ENCODE data around the gene C19orf25.
A peak's percentile ranks its signal among the peaks of the same experiment; 100 is the strongest.
"Not testable (repeated sequence)": the region's sequence is repeated elsewhere in the genome, so short reads cannot be mapped to it uniquely, and the experiment has no call there.

C19orf25 gene

DNA sequence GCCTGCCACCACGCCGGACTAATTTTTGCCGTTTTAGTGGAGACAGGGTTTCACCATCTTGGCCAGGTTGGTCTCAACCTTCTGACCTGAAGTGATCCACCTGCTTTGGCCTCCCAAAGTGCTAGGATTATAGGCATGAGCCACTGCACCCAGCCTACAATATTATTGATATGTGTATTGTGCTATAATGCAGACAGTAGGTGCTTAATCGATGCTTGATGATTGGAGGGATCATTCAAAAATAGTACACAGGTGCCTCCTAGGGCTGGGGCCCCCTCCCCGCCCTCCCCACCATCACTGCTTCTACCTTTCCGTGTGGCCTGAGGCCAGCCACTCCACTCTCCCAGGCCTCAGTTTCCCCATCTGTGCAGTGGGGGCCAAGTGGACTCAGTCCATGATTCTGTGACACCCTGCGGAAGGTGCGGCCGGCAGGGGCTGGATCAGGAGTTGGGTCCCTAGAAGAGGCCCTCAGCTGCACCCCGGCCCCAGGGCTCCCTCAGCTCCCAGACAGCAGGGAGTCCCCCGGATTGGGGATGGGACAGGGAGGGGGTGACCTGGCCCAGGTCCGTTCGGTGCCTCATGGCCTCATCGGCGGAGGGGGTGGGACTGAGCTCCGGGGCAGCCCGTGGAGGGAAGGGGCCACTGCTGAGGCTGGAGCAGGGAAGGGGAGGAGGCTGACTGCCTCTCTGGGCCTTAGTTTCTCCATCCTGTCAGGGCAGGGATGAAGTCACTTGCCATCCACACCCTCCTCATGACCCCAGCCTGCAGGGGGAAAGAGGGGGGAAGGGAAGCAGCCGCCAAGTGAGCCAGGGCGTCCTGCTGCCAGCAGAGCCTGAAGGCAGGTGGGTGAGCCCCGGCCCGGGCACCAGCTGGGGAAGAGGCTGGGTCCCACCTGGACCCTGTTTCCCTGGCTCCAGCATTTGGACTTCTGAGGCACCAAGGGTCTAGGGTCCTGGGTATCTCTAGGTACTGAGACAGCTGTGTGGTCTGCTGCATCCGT lies 32.6 kb upstream of the C19orf25 start:
- no peak for DNase-seq

- no peak for DNase-seq
Observed at GRCh38 chr19:1510807-1511206, 31.8 kb upstream of the C19orf25 start.

DNA sequence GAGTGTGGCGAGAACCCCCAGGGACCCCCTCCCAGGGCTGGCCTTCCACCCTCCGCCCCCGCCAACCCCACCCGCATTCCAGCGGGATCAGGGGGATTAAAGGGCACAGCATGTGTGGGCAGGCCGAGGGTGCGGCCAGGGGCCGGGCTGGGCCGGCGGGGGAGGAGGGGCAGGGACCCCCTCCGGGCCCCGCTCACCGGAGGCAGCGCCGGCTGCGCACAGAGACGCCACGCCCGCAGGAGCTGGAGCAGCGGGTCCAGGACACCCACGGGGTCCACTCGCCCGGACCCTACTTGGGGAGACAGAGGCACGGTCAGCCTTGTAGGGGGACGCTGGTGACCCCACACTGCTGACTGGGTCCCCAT lies 31.4 kb upstream of the C19orf25 start:
- no peak for DNase-seq

DNA sequence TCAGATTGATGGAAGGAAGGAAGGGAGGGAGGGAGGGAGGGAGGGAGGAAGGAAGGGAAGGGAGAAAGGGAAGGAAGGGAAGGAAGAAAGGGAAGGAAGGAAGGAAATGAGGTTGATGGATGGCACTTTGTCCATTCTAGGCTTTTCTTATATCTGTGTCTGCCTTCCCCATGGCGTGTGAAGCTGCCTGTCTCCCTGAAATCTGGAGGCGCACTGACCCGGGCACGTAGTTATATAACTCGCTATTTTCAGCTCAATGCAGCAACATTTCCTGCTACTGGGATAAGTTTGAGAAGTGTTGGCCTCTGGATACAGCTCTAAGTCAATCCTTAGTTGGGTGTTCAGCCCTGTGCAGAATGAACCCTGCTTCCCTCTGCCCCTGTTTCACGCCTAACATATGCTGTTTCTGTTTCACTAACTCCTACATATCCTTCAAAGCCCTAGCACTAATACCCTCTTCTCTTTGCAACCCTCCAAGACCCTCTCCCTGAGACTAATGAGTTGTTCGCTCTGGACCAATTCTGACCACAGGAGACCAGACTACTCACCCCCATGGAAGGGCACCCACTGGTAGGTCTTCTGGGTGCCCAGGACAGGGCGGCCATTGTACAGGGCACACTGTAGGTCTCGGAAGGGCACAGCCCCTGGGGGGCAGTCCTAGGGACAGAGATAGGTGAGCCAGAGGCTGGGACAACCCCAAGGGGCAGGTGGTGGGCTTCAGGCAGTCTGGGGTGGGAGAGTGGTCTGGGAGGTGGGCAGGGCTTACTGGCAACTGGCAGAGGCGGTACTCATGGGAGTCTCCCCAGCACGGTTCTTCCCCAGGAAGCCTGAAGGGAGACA lies 30.8 kb upstream of the C19orf25 start:
- DNase-seq, result no peak

DNA sequence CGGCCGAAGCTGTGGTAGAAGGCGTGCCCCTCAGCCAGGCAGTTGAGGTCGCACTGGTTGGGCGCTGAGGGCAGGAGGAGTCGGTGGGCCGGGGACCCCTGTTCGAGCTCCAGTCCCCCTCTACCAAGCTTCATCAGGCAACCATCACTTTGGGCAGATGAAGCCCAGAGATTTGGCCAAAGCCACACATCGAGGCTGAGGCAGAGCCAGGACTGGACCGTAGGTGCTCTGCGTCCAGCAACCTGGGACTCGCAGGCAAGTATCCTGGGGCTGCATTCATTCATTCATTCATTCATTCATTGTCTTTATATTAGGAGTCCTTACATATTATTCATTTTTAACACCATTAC lies 29.5 kb upstream of the C19orf25 start:
- DNase-seq, result no peak

DNA sequence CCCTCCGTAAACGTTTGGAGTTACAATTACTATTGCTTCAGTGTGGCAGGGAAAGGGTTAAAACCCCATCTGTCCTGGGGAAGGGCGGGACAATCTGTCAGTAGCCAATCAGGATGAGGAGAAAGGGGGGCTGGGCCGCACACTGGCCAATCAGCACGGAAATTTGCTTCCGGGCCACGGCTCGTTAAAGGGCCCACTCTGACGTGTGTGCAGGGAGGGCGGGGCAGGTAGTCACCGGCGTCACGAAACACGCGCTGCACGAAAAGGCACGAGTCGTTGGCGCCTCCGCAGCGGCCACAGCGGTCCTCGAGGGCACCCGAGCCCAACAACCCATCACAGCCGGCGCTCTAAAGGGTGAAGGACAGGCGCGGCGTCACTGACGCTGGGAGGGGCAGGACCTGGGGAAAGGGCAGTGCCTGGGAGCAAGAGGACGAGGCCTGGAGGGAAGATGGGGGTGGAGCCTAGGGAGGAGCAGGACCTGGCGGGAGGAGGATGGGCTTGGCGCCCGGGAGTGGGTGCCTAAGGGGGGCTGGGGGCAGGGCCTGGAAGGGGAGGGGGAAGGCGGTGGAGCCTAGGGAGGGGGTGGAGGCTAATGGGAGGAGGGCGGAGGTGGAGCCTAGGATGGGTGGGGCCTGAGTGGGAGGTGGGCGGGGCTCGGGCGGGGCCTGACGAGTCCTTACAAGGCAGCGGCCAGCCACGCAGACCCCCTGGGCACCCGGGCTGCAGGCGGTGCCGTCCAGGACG lies 28.9 kb upstream of the C19orf25 start:
- peak; percentile 96 for DNase-seq

GRCh38 chr19:1507192-1507660 lies 28.2 kb upstream of the C19orf25 start:
- no peak for DNase-seq

DNA sequence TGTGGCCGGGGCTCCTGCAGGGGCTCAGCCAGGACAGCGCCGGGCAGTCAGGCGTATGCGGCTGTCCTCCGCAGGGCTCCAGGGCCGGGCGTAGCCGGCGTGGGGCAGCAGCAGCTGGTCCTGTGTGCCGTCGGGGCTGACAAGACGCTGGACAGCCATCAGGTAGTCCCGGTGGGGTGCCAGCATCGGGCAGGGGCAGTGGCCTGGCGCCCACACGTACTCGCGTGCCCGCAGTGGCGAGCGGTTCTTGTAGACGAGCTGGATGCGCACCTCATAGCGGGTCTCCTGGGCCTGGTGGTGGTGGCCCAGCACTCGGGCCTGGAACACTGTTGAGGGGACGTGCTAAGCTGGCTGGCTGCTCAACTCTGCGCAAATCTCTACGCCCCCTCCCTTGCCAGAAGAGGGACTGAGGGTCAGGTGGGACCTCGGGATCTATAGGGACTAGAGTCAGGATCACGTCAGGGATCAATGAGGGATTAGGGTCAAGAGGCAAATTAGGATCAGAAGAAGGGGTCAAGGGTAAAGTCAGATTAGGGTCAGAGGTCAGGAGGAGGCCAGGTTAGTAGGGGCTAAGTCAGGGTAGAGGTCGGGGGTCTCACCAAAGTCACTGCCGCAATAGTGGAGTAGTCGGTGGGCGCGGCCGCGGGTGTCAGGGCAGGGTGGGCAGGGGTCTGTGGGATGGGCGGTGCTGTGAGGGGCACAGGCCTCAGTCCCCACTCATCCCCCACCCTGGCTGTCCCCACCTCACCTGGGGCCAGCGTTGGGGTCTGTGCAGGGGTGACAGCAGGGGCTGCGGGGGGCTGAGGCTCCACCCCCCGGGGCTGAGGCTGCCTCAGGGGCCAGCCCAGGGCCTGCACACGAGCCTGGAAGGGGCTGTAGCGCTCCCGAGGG lies 27.2 kb upstream of the C19orf25 start:
- no peak for DNase-seq

- DNase-seq, result no peak
Observed at GRCh38 chr19:1505012-1505411, 26.0 kb upstream of the C19orf25 start.

DNA sequence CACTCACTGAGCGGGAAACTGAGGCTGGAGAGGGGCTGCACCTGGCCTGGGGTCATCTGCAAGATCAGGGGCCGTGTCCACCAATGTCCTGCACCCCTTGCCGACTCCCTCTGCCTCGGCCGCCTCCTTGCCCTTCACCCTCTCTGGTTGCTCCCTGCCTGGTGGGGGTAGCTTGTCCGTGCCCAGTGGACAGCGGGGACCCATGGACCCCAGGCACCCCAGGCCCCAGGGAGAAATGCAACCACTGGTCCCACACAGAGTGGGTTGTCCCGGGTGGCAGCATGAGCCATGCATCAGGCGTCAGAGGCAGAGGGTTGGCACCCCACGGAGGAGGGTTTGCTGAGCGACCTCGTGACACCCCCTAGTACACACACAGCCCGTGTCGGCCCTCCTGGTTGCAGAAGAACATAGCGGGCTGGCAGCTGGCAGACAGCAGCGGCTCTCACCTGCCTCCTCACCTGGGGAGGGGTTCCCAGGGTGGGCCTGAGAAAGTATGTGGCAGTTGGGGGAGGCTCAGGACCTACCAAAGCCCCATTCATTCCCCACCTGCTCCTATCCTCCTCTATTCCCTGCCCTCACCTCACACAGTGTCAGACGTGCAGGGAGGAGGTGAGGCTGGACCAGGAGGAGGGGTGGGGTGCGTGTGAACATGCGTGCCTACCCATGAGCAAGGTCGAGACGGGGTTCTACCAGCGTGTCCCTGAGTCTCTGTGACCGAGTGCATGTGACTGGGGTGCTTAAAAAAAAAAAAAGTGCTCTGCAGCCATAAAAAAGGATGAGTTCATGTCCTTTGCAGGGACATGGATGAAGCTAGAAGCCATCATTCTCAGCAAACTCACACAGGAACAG lies 25.1 kb upstream of the C19orf25 start:
- no peak for DNase-seq

DNA sequence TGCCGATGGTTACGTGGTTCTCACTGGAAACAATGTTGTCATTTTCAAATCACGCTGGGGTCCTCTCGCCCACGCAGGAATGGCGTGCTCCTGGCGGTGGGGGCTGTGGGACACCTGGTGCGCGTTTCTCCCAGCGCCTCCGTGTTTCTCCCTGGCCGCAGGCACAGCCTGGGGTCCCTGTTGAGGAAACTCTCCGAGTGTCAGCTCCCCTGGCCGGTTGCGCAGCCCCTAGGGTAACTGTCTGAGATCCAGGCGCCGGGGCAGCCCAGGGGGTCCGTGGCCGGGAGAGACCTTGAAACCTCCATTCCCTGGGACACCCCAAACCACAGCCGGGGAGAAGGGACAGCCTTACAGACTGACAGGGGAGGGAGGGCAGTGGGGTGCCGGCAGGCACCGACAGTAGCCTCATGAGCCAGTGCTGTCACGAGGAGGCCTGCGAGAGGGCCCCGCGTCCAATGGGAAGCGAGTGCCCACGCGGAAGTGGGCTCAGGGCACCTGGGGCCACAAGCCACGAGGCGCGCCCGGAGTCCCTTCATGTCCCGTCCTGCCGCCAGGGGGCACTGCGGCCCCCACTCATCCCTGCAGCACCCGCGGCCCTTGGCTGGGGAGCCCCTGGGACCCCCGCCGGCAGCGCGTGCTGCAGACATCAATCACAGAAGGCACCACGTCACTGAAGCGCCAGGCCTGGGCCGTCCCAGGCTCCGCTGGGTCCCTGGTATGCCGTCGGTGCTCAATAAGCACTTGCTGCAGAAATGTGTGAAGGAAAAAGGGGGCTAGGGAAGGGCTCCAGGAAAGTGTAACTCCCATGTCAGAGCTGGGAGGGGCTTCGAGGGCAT lies 24.3 kb upstream of the C19orf25 start:
- peak; percentile 45 for DNase-seq

DNA sequence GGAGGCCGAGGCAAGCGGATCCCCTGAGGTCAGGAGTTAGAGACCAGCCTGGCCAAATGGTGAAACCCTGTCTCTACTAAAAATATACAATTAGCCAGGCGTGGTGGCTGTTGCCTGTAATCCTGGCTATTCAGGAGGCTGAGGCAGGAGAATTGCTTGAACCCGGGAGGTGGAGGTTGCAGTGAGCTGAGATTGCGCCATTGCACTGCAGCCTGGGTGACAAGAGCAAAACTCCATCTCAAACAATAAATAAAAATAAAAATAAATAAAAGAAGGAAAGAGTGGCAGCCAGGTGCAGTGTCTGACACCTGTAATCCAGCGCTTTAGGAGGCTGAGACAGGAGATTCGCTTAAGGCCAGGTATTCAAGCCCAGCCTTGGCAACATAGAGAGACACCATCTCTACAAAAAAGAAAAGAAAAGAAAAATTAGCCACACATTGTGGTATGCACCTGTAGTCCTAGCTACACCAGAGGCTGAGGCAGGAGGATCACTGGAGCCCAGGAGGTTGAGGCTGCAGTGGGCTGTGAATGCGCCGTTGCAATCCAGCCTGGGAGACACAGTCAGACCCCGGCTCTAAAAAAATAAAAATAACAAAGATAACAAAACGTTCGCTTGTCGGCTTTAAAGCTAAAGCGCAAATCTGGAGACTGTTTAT lies 23.5 kb upstream of the C19orf25 start:
- DNase-seq, result no peak

GRCh38 chr19:1501200-1501595 lies 22.2 kb upstream of the C19orf25 start:
- DNase-seq, result no peak

- not testable (repeated sequence) for DNase-seq
Observed at GRCh38 chr19:1499231-1499630, 20.2 kb upstream of the C19orf25 start.

- DNase-seq, result no peak
Observed at GRCh38 chr19:1497578-1498235, 18.7 kb upstream of the C19orf25 start.

DNA sequence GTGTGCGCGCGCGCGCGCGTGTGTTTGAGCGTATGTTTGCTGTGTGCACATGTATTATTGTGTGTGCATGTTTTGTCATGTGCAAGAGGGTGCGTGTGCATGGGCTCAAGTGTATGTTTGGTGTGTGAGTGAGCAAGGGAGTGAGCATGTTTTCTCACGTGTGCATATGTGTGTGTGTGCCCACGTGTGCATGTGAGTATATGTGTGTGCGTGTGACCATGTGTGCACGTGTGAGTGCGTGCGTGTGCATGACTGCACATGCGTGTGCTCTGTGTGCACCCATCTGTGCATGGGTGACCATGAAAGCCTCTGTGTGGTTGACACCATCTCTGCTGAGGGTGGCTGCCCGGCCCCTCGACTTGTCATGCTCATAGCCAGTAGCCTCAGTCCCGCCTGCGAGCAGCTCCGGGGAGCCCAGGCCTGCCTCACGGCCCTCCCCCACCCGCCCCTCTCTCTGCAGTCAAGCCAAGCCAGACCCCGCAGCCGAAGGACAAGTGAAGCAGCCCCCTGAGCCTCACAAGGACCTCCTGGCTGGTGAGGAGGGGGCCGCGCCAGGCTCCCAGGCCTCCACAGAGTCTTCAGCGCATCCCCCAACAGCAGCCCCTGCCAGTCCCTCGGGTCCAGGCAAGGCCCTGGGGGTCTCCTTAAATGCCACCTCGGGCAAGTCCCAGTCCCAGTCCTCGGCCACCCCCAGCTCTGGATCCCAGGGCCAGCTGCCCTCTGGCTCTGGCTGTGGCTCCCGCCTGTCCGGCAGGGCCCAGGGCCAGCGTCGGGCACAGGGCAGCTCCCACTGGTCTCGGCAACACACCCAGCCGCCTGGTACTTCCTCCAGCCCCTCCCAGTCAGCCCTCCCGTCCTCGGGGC lies 17.9 kb upstream of the C19orf25 start:
- no peak for DNase-seq

GRCh38 chr19:1495799-1496713 lies 17.0 kb upstream of the C19orf25 start:
- no peak for DNase-seq

Data from NCI-H345 (cell line).